ENCODE measurements around the gene FOCAD.

The FOCAD gene

DNA sequence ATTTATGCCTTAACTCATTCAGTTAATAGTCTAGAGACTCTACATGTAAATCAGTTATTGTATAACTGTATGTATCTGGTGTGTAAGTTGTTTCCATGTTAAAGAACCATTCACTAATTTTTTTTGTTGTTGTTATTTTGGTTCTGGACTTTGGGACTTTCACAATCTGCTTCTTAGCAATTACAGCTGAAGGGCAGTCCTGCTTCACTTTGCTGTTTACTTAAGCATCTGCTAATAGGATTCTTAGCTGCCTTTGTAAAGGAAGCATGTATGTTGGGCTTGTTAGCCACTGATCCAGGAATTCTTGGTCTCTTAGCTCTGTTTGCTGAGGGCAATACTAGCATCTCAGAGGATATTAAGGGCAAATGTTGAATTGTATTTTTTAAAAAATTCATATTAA, 97.0 kb downstream of the FOCAD start:
- H3K4me3 Mint-ChIP-seq, result no peak overlapping the region
- peaks cover 58% of the 10 kb centered on the region for H3K36me3 Mint-ChIP-seq (ENCODE audit: low read depth)
- H3K9me3 Mint-ChIP-seq, result no peaks in the 10 kb centered on the region
- no peak for DNase-seq
- TF ChIP-seq, protein P1, sequence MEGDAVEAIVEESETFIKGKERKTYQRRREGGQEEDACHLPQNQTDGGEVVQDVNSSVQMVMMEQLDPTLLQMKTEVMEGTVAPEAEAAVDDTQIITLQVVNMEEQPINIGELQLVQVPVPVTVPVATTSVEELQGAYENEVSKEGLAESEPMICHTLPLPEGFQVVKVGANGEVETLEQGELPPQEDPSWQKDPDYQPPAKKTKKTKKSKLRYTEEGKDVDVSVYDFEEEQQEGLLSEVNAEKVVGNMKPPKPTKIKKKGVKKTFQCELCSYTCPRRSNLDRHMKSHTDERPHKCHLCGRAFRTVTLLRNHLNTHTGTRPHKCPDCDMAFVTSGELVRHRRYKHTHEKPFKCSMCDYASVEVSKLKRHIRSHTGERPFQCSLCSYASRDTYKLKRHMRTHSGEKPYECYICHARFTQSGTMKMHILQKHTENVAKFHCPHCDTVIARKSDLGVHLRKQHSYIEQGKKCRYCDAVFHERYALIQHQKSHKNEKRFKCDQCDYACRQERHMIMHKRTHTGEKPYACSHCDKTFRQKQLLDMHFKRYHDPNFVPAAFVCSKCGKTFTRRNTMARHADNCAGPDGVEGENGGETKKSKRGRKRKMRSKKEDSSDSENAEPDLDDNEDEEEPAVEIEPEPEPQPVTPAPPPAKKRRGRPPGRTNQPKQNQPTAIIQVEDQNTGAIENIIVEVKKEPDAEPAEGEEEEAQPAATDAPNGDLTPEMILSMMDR (IDR thresholded peaks at IDR 0.05), result no peak
- H3K27ac Mint-ChIP-seq, result no peak overlapping the region
- H3K27me3 Mint-ChIP-seq (ENCODE audit: low read depth, poor library complexity), result no peaks in the 10 kb centered on the region
- H3K4me1 Mint-ChIP-seq, result no peaks in the 10 kb centered on the region

DNA sequence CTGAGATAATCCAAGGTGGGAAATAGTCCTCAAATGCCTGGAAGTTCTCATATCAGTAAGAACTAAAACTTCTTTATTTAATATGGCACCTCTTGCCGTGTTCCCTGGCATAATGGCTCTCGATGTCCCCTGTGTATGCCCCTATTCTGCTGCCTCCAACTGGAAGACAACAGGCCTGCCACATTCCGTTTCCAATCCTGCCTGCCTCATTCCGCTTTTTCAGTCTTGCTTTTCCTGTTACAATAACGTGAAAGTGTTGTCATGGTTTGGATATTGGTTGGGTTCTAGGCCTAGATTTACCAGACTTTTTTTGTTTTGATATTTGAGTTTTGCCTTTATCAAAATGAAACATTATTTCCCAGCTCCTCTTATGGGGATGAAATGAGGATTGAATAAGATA, 98.2 kb downstream of the FOCAD start:
- H3K36me3 Mint-ChIP-seq (ENCODE audit: low read depth), result peaks cover 47% of the 10 kb centered on the region

GRCh38 chr9:20783057-20784038, 99.3 kb downstream of the FOCAD start:
- H3K27ac Mint-ChIP-seq, result peak overlapping the region; percentile 15
- peaks cover 3% of the 10 kb centered on the region for H3K4me1 Mint-ChIP-seq
- TF ChIP-seq, protein P1 (IDR thresholded peaks at IDR 0.05), result no peak
- no peaks in the 10 kb centered on the region for H3K9me3 Mint-ChIP-seq
- peaks cover 43% of the 10 kb centered on the region for H3K36me3 Mint-ChIP-seq (ENCODE audit: low read depth)
- DNase-seq, result no peak
- H3K27me3 Mint-ChIP-seq (ENCODE audit: low read depth, poor library complexity), result no peaks in the 10 kb centered on the region
- no peak overlapping the region for H3K4me3 Mint-ChIP-seq

More for the DNA sequence above, 98.2 kb downstream of the FOCAD start:
- no peak for DNase-seq
- peak overlapping the region; percentile 38 for H3K27ac Mint-ChIP-seq
- peaks cover 3% of the 10 kb centered on the region for H3K4me1 Mint-ChIP-seq
- H3K27me3 Mint-ChIP-seq (ENCODE audit: low read depth, poor library complexity), result no peaks in the 10 kb centered on the region
- H3K9me3 Mint-ChIP-seq, result no peaks in the 10 kb centered on the region
- TF ChIP-seq, protein P1 (IDR thresholded peaks at IDR 0.05), result no peak
- H3K4me3 Mint-ChIP-seq, result no peak overlapping the region

- H3K27ac Mint-ChIP-seq, result peak overlapping the region; percentile 1
- DNase-seq, result no peak
- TF ChIP-seq, protein P1 (IDR thresholded peaks at IDR 0.05), result no peak
Measured at GRCh38 chr9:20784196-20784595, 100.1 kb downstream of the FOCAD start.

DNA sequence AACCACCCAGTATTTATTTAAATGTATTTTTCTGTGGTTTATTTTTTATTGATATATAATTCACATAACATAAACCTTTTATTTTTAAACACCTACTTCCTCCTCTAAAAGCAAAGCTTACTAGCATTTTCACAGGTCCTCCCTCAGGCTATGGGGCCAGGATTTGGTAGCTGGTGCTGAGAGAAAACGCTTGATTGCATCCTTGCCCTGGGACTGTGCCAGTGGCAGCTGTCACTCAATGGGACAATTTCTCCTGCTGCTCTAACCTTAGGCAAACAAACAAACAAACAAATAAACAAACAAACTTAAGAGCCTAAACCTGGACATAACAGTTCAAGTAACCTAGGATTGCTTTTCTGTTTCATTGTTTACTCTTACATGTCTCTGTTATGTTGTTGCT, 102.7 kb downstream of the FOCAD start:
- H3K4me1 Mint-ChIP-seq, result peaks cover 3% of the 10 kb centered on the region
- no peaks in the 10 kb centered on the region for H3K27me3 Mint-ChIP-seq (ENCODE audit: low read depth, poor library complexity)
- H3K36me3 Mint-ChIP-seq (ENCODE audit: low read depth), result peaks cover 50% of the 10 kb centered on the region
- TF ChIP-seq, protein P1 (IDR thresholded peaks at IDR 0.05), result no peak
- H3K27ac Mint-ChIP-seq, result no peak overlapping the region
- no peak overlapping the region for H3K4me3 Mint-ChIP-seq
- DNase-seq, result no peak
- H3K9me3 Mint-ChIP-seq, result no peaks in the 10 kb centered on the region

More at GRCh38 chr9:20784196-20784595, 100.1 kb downstream of the FOCAD start:
- H3K36me3 Mint-ChIP-seq (ENCODE audit: low read depth), result peaks cover 35% of the 10 kb centered on the region
- no peak overlapping the region for H3K4me3 Mint-ChIP-seq
- H3K4me1 Mint-ChIP-seq, result peaks cover 3% of the 10 kb centered on the region
- H3K9me3 Mint-ChIP-seq, result no peaks in the 10 kb centered on the region
- H3K27me3 Mint-ChIP-seq (ENCODE audit: low read depth, poor library complexity), result no peaks in the 10 kb centered on the region

All from nephron progenitor cell (in vitro differentiated cells).